Keratinocyte (primary cell): ENCODE results near the gene KIAA0825. TPM values are rescaled to one million over a fixed set of nuclear protein-coding genes. Genes with fewer than 3 reads are reported as not detected.

ENCODE experiments used
- DNase-seq: peaks from one replicate; pipeline ENCODE4 v3.0.0-alpha.2; 2011; ENCODE audit warnings: low read depth, missing footprints, low spot score
- FAIRE-seq: peaks from 2 replicates; lab custom pipeline; 2011; peaks lifted over from hg19 to GRCh38; lab: Jason Lieb, UNC
- H2AFZ ChIP-seq: 2 replicates; pipeline ENCODE4 v1.6.0; 2012; ENCODE audit warnings: low read length, control low read depth, inconsistent platforms; ENCODE audit not compliant: control insufficient read depth
- H3K27ac ChIP-seq: 2 replicates; pipeline ENCODE4 v1.5.1; 2011; ENCODE audit warnings: low read length; ENCODE audit not compliant: control insufficient read depth, insufficient read depth
- H3K27me3 ChIP-seq: 3 replicates; pipeline ENCODE4 v1.6.0; 2011; ENCODE audit warnings: low read length; ENCODE audit not compliant: control insufficient read depth, insufficient read depth; ENCODE audit errors: extremely low read depth
- H3K36me3 ChIP-seq, 2 experiments: 2 replicates in 1 of 2; 3 replicates in 1 of 2; pipeline ENCODE4 v1.5.1; 2011; ENCODE audit warnings: low read length in 2 of 2, mild to moderate bottlenecking in 1 of 2; ENCODE audit not compliant: control insufficient read depth in 2 of 2, insufficient read depth in 2 of 2; ENCODE audit errors: extremely low read depth in 1 of 2
- H3K4me1 ChIP-seq: 3 replicates; pipeline ENCODE4 v1.5.1; 2011; ENCODE audit warnings: low read length; ENCODE audit not compliant: control insufficient read depth, insufficient read depth; ENCODE audit errors: extremely low read depth
- H3K4me2 ChIP-seq: 3 replicates; pipeline ENCODE4 v1.6.0; 2011; ENCODE audit warnings: low read depth, low read length; ENCODE audit not compliant: control insufficient read depth, insufficient read depth; ENCODE audit errors: extremely low read depth
- H3K4me3 ChIP-seq, 3 experiments: fragments of 200-600 bp in 1 of 3; sonication (generic) in 1 of 3; 2 replicates in 2 of 3; 3 replicates in 1 of 3; pipeline ENCODE4 v1.5.1; 2011 to 2016; ENCODE audit warnings: low read length in 3 of 3, mild to moderate bottlenecking in 3 of 3, control low read depth in 2 of 3, inconsistent platforms in 1 of 3, low read depth in 1 of 3, mixed read lengths in 1 of 3, mixed run types in 1 of 3, moderate library complexity in 1 of 3; ENCODE audit not compliant: control insufficient read depth in 2 of 3, insufficient read depth in 2 of 3; ENCODE audit errors: extremely low read depth in 1 of 3
- H3K79me2 ChIP-seq: 2 replicates; pipeline ENCODE4 v1.6.0; 2012; ENCODE audit warnings: low read length; ENCODE audit not compliant: control insufficient read depth, insufficient read depth
- H3K9ac ChIP-seq: 3 replicates; pipeline ENCODE4 v1.6.0; 2011; ENCODE audit warnings: low read length; ENCODE audit not compliant: control insufficient read depth, insufficient read depth; ENCODE audit errors: extremely low read depth
- H3K9me1 ChIP-seq: 3 replicates; pipeline ENCODE4 v1.6.0; 2011; ENCODE audit warnings: low read length; ENCODE audit not compliant: control insufficient read depth, insufficient read depth; ENCODE audit errors: extremely low read depth
- H3K9me3 ChIP-seq: 2 replicates; pipeline ENCODE4 v1.5.1; 2012; ENCODE audit warnings: low read depth, low read length; ENCODE audit not compliant: control insufficient read depth
- H4K20me1 ChIP-seq: 3 replicates; pipeline ENCODE4 v1.6.0; 2011; ENCODE audit warnings: low read length; ENCODE audit not compliant: control insufficient read depth, insufficient read depth; ENCODE audit errors: extremely low read depth
- CTCF ChIP-seq, 3 experiments: IDR thresholded peaks in 1 of 3; conservative IDR thresholded peaks in 1 of 3; optimal IDR thresholded peaks in 1 of 3; 2 replicates in 2 of 3; 3 replicates in 1 of 3; pipeline versions ENCODE3 to v1.5.1; 2011; ENCODE audit warnings: low read length in 3 of 3, mild to moderate bottlenecking in 3 of 3, moderate library complexity in 2 of 3, control low read depth in 1 of 3, inconsistent platforms in 1 of 3; ENCODE audit not compliant: insufficient read depth in 2 of 3; ENCODE audit errors: extremely low read depth in 1 of 3
- EZH2 ChIP-seq: IDR thresholded peaks from one replicate; pipeline ENCODE4 v1.6.1; 2012; ENCODE audit warnings: inconsistent platforms, mild to moderate bottlenecking, low read length, moderate library complexity
- dilution Hi-C: fragments of 300-500 bp; cut with MboI; formaldehyde crosslinking; loops from one replicate; pipeline ENCODE4 v1.7.0; 2020; ENCODE audit warnings: low sequenced_read_pairs; ENCODE audit not compliant: extremely low pct_ligation_motif_present
- polyA plus RNA-seq, 5 experiments: library from polyadenylated mRNA; depleted of rRNA in 3 of 5; stranded (reverse) in 3 of 5; stranded (forward) in 1 of 5; unstranded in 1 of 5; fragments of >200 nt; gene quantifications; 1 replicate in 1 of 5; 2 replicates in 3 of 5; 3 replicates in 1 of 5; pipeline versions ENCODE4 v1.2.1 to v1.2.3, GENCODE V29; 2011 to 2012; ENCODE audit warnings: missing spikeins in 2 of 5, low read depth in 1 of 5, low replicate concordance in 1 of 5

The KIAA0825 gene
- polyA plus RNA-seq, 1 donor (not counting 4 experiments of a cell fraction or from before 2014, with no cell fraction given): 1.2 TPM

GRCh38 chr5:94245608-94246007 is 372.8 kb downstream of the KIAA0825 start:
- Histone ChIP-seq H3K4me3 (no peak overlapping the region), H3K9ac (no peak overlapping the region), H3K4me1 (peaks cover 23% of the 10 kb centered on the region), H3K79me2 (no peaks in the 10 kb centered on the region), H3K4me2 (no peak overlapping the region), H3K36me3 (no peaks in the 10 kb centered on the region), H3K9me1 (no peaks in the 10 kb centered on the region), H3K9me3 (no peaks in the 10 kb centered on the region), H2AFZ (no peak overlapping the region), H3K27ac (no peak overlapping the region), H4K20me1 (no peaks in the 10 kb centered on the region), H3K27me3 (no peaks in the 10 kb centered on the region)
- dilution Hi-C loops: no loop called here
- no peak for FAIRE-seq
- TF ChIP-seq EZH2: no peak
- TF ChIP-seq CTCF (optimal IDR thresholded peaks at IDR 0.05 in 1 of 3, IDR thresholded peaks at IDR 0.05 in 1 of 3, conservative IDR thresholded peaks at IDR 0.05 in 1 of 3; ENCODE audit: extremely low read depth in 1 of 3, insufficient read depth in 2 of 3, low read length in 3 of 3): no peak
- DNase-seq: no peak

- no peak for FAIRE-seq
These were observed 373.5 kb downstream of the KIAA0825 start for GRCh38 chr5:94244921-94245320.

GRCh38 chr5:94243612-94244011 is 374.8 kb downstream of the KIAA0825 start:
- TF ChIP-seq CTCF (optimal IDR thresholded peaks at IDR 0.05 in 1 of 3, IDR thresholded peaks at IDR 0.05 in 1 of 3, conservative IDR thresholded peaks at IDR 0.05 in 1 of 3; ENCODE audit: extremely low read depth in 1 of 3, insufficient read depth in 2 of 3, low read length in 3 of 3) (no peak), EZH2 (no peak)
- H3K4me3 ChIP-seq: no peak overlapping the region
- H2AFZ ChIP-seq: peak overlapping the region; percentile 31
- no peak overlapping the region for H3K27ac ChIP-seq
- no peaks in the 10 kb centered on the region for H3K9me1 ChIP-seq
- FAIRE-seq (peak; percentile 43), DNase-seq (peak; percentile 23)
- dilution Hi-C loops: no loop called here
- H3K4me2 ChIP-seq: no peak overlapping the region
- H3K27me3 ChIP-seq: no peaks in the 10 kb centered on the region
- no peaks in the 10 kb centered on the region for H4K20me1 ChIP-seq
- no peaks in the 10 kb centered on the region for H3K9me3 ChIP-seq
- H3K36me3 ChIP-seq: no peaks in the 10 kb centered on the region
- H3K79me2 ChIP-seq: no peaks in the 10 kb centered on the region
- H3K4me1 ChIP-seq: peaks cover 24% of the 10 kb centered on the region
- H3K9ac ChIP-seq: no peak overlapping the region

More at GRCh38 chr5:94244921-94245320, 373.5 kb downstream of the KIAA0825 start:
- Histone ChIP-seq H3K36me3 (no peaks in the 10 kb centered on the region), H3K9ac (no peak overlapping the region), H3K9me1 (no peaks in the 10 kb centered on the region), H3K4me1 (peaks cover 24% of the 10 kb centered on the region), H3K4me2 (no peak overlapping the region), H2AFZ (no peak overlapping the region), H3K27me3 (no peaks in the 10 kb centered on the region), H4K20me1 (no peaks in the 10 kb centered on the region), H3K79me2 (no peaks in the 10 kb centered on the region), H3K9me3 (no peaks in the 10 kb centered on the region), H3K4me3 (no peak overlapping the region), H3K27ac (no peak overlapping the region)
- no peak for DNase-seq
- dilution Hi-C loops: no loop called here
- no peak for TF ChIP-seq EZH2
